HEK293T (cell line): ENCODE data around the gene RSL1D1.

Source experiments
- ARNT ChIP-seq: fragments of 450-650 bp; IDR thresholded peaks from 2 replicates; pipeline ENCODE4 v1.6.1; 2017; ENCODE audit warnings: mild to moderate bottlenecking
- BHLHE40 ChIP-seq: fragments of 450-650 bp; IDR thresholded peaks from 2 replicates; pipeline ENCODE4 v1.6.1; 2016; ENCODE audit warnings: mild to moderate bottlenecking, moderate library complexity, borderline replicate concordance
- CTBP1 ChIP-seq: fragments of 450-650 bp; IDR thresholded peaks from 2 replicates; pipeline ENCODE4 v1.6.1; 2016; ENCODE audit warnings: borderline replicate concordance
- FOXA1 ChIP-seq: fragments of 450-650 bp; IDR thresholded peaks from 2 replicates; pipeline ENCODE4 v1.6.1; 2016; ENCODE audit warnings: mild to moderate bottlenecking
- FOXK2 ChIP-seq: fragments of 450-650 bp; IDR thresholded peaks from 2 replicates; pipeline ENCODE4 v1.6.1; 2016; ENCODE audit warnings: mild to moderate bottlenecking
- FOXM1 ChIP-seq: fragments of 450-650 bp; IDR thresholded peaks from 2 replicates; pipeline ENCODE4 v1.6.1; 2017; ENCODE audit warnings: mild to moderate bottlenecking, borderline replicate concordance
- HDGF ChIP-seq: fragments of 450-650 bp; IDR thresholded peaks from 2 replicates; pipeline ENCODE4 v1.6.1; 2017; ENCODE audit warnings: antibody characterized with exemption, borderline replicate concordance
- L3MBTL2 ChIP-seq: fragments of 450-650 bp; conservative IDR thresholded peaks from 2 replicates; pipeline ENCODE4 v1.6.1; 2016; ENCODE audit warnings: mild to moderate bottlenecking
- LEF1 ChIP-seq: fragments of 450-650 bp; IDR thresholded peaks from 2 replicates; pipeline ENCODE4 v1.6.1; 2017; ENCODE audit warnings: mild to moderate bottlenecking, borderline replicate concordance
- NFRKB ChIP-seq: fragments of 450-650 bp; IDR thresholded peaks from 2 replicates; pipeline ENCODE4 v1.6.1; 2016; ENCODE audit warnings: mild to moderate bottlenecking, moderate library complexity
- SP1 ChIP-seq: fragments of 450-650 bp; IDR thresholded peaks from 2 replicates; pipeline ENCODE4 v1.6.1; 2017
- SUZ12 ChIP-seq: fragments of 450-650 bp; IDR thresholded peaks from 2 replicates; pipeline ENCODE4 v1.6.1; 2016; ENCODE audit warnings: mild to moderate bottlenecking
- TARDBP ChIP-seq: fragments of 450-650 bp; IDR thresholded peaks from 2 replicates; pipeline ENCODE4 v1.6.1; 2016
- TF ChIP-seq, protein P1 (sequence below): fragments of 450-650 bp; IDR thresholded peaks from 2 replicates; pipeline ENCODE4 v1.6.1; 2016

DNA sequence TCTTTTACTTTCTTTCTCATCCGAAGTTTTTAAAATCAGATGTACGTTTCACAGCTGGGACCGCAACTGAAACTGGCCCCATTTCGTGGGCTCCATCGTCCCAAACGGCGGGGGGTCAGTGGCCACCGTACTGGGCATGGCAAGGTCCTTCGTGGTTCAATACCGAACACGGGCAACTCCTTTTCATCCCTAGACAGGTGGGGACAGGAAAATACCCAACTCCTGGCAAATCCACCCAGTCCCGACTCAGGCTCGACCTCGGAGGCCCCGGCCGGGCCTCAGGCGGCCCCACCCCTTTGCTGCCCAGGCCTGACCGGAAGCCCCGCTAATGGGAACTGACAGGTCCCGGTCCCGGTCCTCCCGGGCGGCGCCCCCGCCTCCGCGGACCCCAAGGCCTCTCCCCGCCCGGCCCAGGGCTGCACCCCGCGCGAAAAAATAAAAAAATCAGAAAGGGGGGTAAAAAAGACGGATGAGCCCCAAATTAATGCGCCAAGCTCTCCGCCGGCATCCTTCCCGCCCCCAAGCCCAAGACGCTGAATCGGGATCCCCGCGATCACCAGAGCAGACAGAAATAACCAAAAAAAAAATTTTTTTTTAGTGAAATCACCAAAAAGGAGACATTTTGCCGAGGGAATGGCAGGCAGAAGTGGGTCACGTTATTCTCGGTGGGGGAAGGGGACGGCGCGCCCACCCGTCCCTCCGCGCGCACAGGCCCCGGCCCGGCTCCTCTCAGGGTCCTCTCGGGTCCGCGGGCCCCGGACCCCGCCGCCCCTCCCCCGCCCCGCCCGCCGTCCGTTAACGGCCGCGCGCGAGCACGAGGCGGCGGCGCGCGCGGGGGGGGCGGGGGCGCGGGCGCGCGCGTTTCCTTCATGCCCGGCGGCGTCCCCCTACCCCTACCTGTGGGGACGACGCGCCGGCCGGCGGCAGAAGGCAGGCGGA is 54.8 kb downstream of the RSL1D1 start:
- no peak for TF ChIP-seq NFRKB
- no peak for TF ChIP-seq HDGF
- no peak for TF ChIP-seq LEF1
- TF ChIP-seq CTBP1: no peak
- no peak for TF ChIP-seq TARDBP
- TF ChIP-seq FOXM1: no peak
- TF ChIP-seq ARNT: no peak
- no peak for TF ChIP-seq FOXK2
- no peak for TF ChIP-seq SUZ12
- TF ChIP-seq SP1: no peak
- no peak for TF ChIP-seq BHLHE40
- TF ChIP-seq, protein P1, sequence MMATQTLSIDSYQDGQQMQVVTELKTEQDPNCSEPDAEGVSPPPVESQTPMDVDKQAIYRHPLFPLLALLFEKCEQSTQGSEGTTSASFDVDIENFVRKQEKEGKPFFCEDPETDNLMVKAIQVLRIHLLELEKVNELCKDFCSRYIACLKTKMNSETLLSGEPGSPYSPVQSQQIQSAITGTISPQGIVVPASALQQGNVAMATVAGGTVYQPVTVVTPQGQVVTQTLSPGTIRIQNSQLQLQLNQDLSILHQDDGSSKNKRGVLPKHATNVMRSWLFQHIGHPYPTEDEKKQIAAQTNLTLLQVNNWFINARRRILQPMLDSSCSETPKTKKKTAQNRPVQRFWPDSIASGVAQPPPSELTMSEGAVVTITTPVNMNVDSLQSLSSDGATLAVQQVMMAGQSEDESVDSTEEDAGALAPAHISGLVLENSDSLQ: no peak
- TF ChIP-seq L3MBTL2: no peak
- no peak for TF ChIP-seq FOXA1
